ENCODE measurements around the gene ANKAR.
"Not testable (repeated sequence)": the region's sequence is repeated elsewhere in the genome, so short reads cannot be mapped to it uniquely, and the experiment has no call there.

ANKAR gene

GRCh38 chr2:189709501-189710221 lies 35.2 kb downstream of the ANKAR start:
- no peak for DNase-seq

DNA sequence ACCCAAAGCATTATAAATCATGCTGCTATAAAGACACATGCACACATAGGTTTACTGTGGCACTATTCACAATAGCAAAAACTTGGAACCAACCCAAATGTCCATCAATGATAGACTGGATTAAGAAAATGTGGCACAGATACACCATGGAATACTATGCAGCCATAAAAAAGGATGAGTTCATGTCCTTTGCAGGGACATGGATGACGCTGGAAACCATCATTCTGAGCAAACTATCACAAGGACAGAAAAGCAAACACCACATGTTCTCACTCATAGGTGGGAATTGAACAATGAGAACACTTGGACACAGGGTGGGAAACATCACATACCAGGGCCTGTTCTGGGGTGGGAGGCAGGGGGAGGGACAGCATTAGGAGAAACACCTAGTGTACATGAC lies 43.1 kb downstream of the ANKAR start:
- not testable (repeated sequence) for DNase-seq

- no peak for DNase-seq
Observed at GRCh38 chr2:189719571-189719970, 45.1 kb downstream of the ANKAR start.

DNA sequence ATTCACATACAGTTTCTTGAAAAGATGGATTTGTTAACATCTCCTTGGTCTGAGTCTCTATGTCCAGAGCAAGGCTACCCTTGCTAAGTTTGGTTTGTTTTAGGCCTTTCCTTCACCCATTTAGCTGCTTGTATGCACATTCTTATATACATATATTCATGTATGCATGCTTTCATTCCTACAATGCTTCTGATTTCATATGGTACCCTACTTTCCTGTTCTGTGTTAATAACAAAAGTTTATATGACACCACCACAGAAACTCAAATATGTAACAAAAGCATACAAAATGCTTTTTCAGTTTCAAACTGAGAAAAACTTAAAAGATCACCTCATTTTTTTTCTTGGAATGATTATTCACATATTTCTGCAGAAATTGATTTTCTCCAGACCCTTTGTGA lies 48.7 kb downstream of the ANKAR start:
- DNase-seq, result no peak
